GM12878 (cell line): ENCODE measurements around the gene GRAMD2B. TPM values are rescaled to one million over a fixed set of nuclear protein-coding genes. Genes with fewer than 3 reads are reported as not detected.

Experiments
- ATAC-seq: fragments of 200-7000 bp; cut with Tn5 transposase; 3 replicates; pipeline ENCODE4 v1.9.1; 2020; ENCODE audit warnings: mild to moderate bottlenecking, moderate library complexity
- BruUV-seq: library from RNA; stranded (reverse); fragments of 400-500 nt; replicated peaks from 2 replicates; lab custom pipeline; 2021; lab: Mats Ljungman, UMichigan
- CTCF ChIA-PET: fragments of 300-600 bp; sonication (Branson Sonifier 250); formaldehyde crosslinking; extraction: SDS; loops from one replicate; lab custom pipeline; 2021; ENCODE audit warnings: inconsistent platforms; lab: Yijun Ruan, JAX
- POLR2A ChIA-PET: fragments of 350-600 bp; formaldehyde crosslinking; extraction: SDS; loops from one replicate; lab custom pipeline; 2021; ENCODE audit warnings: inconsistent platforms; lab: Charles Lee
- RAD21 ChIA-PET: fragments of 300-600 bp; sonication (Branson Sonifier 250); formaldehyde crosslinking; loops from one replicate; lab custom pipeline; 2023; ENCODE audit warnings: antibody characterized with exemption; ENCODE audit not compliant: unreplicated experiment; lab: Charles Lee
- SMC1A ChIA-PET: fragments of 300-600 bp; sonication (Branson Sonifier 250); formaldehyde crosslinking; loops from one replicate; lab custom pipeline; 2023; ENCODE audit not compliant: unreplicated experiment, uncharacterized antibody; lab: Charles Lee
- DNase-seq: peaks from one replicate; pipeline ENCODE4 v3.0.0-alpha.2; 2011; ENCODE audit warnings: low read depth, low spot score
- FAIRE-seq: peaks from 3 replicates; lab custom pipeline; 2011; peaks lifted over from hg19 to GRCh38; lab: Jason Lieb, UNC
- H2AFZ ChIP-seq: 2 replicates; pipeline ENCODE4 v1.6.0; 2011; ENCODE audit warnings: low read depth, low read length, control low read depth; ENCODE audit not compliant: control insufficient read depth
- H3K27ac ChIP-seq: 2 replicates; pipeline ENCODE4 v1.5.1; 2011; ENCODE audit warnings: control low read depth; ENCODE audit not compliant: control insufficient read depth, insufficient read depth
- H3K27me3 ChIP-seq, 2 experiments: replicated peaks in 1 of 2; 2 replicates each; pipeline versions ENCODE4 v1.6.0 to v1.6.1; 2011; ENCODE audit warnings: low read length in 1 of 2; ENCODE audit not compliant: control insufficient read depth in 2 of 2, insufficient read depth in 2 of 2
- H3K36me3 ChIP-seq, 2 experiments: 2 replicates each; pipeline ENCODE4 v1.5.1; 2011; ENCODE audit warnings: low read length in 1 of 2; ENCODE audit not compliant: control insufficient read depth in 2 of 2, insufficient read depth in 2 of 2
- H3K4me1 ChIP-seq: 2 replicates; pipeline ENCODE4 v1.6.1; 2011; ENCODE audit warnings: mild to moderate bottlenecking, low read length, moderate library complexity, mixed read lengths; ENCODE audit not compliant: control insufficient read depth, insufficient read depth
- H3K4me2 ChIP-seq: 2 replicates; pipeline ENCODE4 v1.6.0; 2011; ENCODE audit warnings: control low read depth; ENCODE audit not compliant: control insufficient read depth, insufficient read depth
- H3K4me3 ChIP-seq: fragments of 200-600 bp; sonication (generic); 2 replicates; pipeline ENCODE4 v1.5.1; 2016
- H3K79me2 ChIP-seq: 2 replicates; pipeline ENCODE4 v1.6.0; 2011; ENCODE audit warnings: low read length; ENCODE audit not compliant: control insufficient read depth, insufficient read depth
- H3K9ac ChIP-seq: 2 replicates; pipeline ENCODE4 v1.8.0; 2011; ENCODE audit warnings: low read length, control low read depth, mixed read lengths; ENCODE audit not compliant: control insufficient read depth, insufficient read depth
- H3K9me3 ChIP-seq: replicated peaks from 3 replicates; pipeline ENCODE4 v1.5.1; 2011; ENCODE audit warnings: mild to moderate bottlenecking, low read length; ENCODE audit not compliant: control insufficient read depth, insufficient read depth
- H4K20me1 ChIP-seq: 2 replicates; pipeline ENCODE4 v1.6.0; 2011; ENCODE audit not compliant: control insufficient read depth, insufficient read depth
- CBX3 ChIP-seq: fragments of 200-600 bp; sonication (generic); IDR thresholded peaks from 2 replicates; pipeline ENCODE4 v1.6.1; 2016; ENCODE audit warnings: low read depth, borderline replicate concordance
- CEBPB ChIP-seq, 2 experiments: fragments of 150-350 bp in 1 of 2; IDR thresholded peaks; 2 replicates each; pipeline ENCODE4 v1.6.1; 2012 to 2014; ENCODE audit warnings: low read depth in 2 of 2, low read length in 2 of 2, borderline replicate concordance in 1 of 2, inconsistent platforms in 1 of 2
- EED ChIP-seq: sonication (generic); IDR thresholded peaks from 2 replicates; pipeline ENCODE4 v1.6.1; 2016; ENCODE audit warnings: antibody characterized with exemption, low read depth
- ETV6 ChIP-seq, 2 experiments: fragments of 450-650 bp in 1 of 2; IDR thresholded peaks in 1 of 2; conservative IDR thresholded peaks in 1 of 2; 2 replicates each; pipeline ENCODE4 v1.6.1; 2014; ENCODE audit warnings: antibody characterized with exemption in 1 of 2, borderline replicate concordance in 1 of 2, low read depth in 1 of 2, mild to moderate bottlenecking in 1 of 2, moderate library complexity in 1 of 2
- EZH2 ChIP-seq: IDR thresholded peaks from 2 replicates; pipeline ENCODE4 v1.6.1; 2012; ENCODE audit warnings: low read depth, mild to moderate bottlenecking, control low read depth, inconsistent platforms, low read length, borderline replicate concordance; ENCODE audit not compliant: control insufficient read depth
- GABPA ChIP-seq: IDR thresholded peaks from 2 replicates; pipeline ENCODE4 v1.6.1; 2014; ENCODE audit warnings: antibody characterized with exemption, low read depth, mild to moderate bottlenecking, inconsistent platforms
- IKZF1 ChIP-seq: fragments of 450-650 bp; conservative IDR thresholded peaks from 2 replicates; pipeline ENCODE4 v1.6.1; 2017; ENCODE audit warnings: antibody characterized with exemption, mild to moderate bottlenecking
- JUNB ChIP-seq: IDR thresholded peaks from 2 replicates; pipeline ENCODE4 v1.6.1; 2016; ENCODE audit warnings: antibody characterized with exemption, mild to moderate bottlenecking
- NBN ChIP-seq: fragments of 450-650 bp; IDR thresholded peaks from 2 replicates; pipeline ENCODE4 v1.6.1; 2016
- POU2F2 ChIP-seq: IDR thresholded peaks from 3 replicates; pipeline ENCODE4 v1.6.1; 2011; ENCODE audit warnings: low read depth, mild to moderate bottlenecking, low read length, borderline replicate concordance
- RELB ChIP-seq: fragments of 450-650 bp; IDR thresholded peaks from 2 replicates; pipeline ENCODE4 v1.6.1; 2017; ENCODE audit warnings: low read depth, mild to moderate bottlenecking, moderate library complexity
- SMAD5 ChIP-seq: IDR thresholded peaks from 2 replicates; pipeline ENCODE4 v1.6.1; 2016; ENCODE audit warnings: antibody characterized with exemption, low read depth
- SREBF1 ChIP-seq: IDR thresholded peaks from 2 replicates; pipeline ENCODE4 v1.6.1; 2012; ENCODE audit warnings: mild to moderate bottlenecking, low read length
- ZNF274 ChIP-seq: IDR thresholded peaks from one replicate; pipeline ENCODE4 v1.8.0; 2011; ENCODE audit not compliant: insufficient read length, insufficient read depth
- ZNF592 ChIP-seq: fragments of 450-650 bp; IDR thresholded peaks from 2 replicates; pipeline ENCODE4 v1.6.1; 2017; ENCODE audit warnings: mild to moderate bottlenecking, moderate library complexity
- ZSCAN29 ChIP-seq: fragments of 450-650 bp; IDR thresholded peaks from 2 replicates; pipeline ENCODE4 v1.6.1; 2017; ENCODE audit warnings: mild to moderate bottlenecking, moderate library complexity
- WGBS: methylation state at CpG from one replicate; pipeline ENCODE4 v1.1.6; 2016; ENCODE audit warnings: low lambda C conversion rate; ENCODE audit not compliant: insufficient replicate concordance, insufficient coverage; ENCODE audit errors: missing lambda C conversion rate; 5-methylcytosine and 5-hydroxymethylcytosine counted together
- in situ Hi-C: fragments of 300-500 bp; cut with MboI; formaldehyde crosslinking; loops from 9 replicates; pipeline ENCODE4 v1.14.3; 2018; ENCODE audit warnings: mixed read lengths
- intact Hi-C: fragments of 100-400 bp; cut with micrococcal nuclease; formaldehyde crosslinking; loops from one replicate; pipeline ENCODE4 v1.14.2; 2022; ENCODE audit not compliant: unreplicated experiment
- polyA plus RNA-seq, 11 experiments: library from polyadenylated mRNA; depleted of rRNA in 4 of 11; unstranded in 6 of 11; stranded (reverse) in 5 of 11; fragments of >200 nt; fragmentation: Nextera tagmentation in 4 of 11; fragmentation: Illumina TruSeq in 1 of 11; extraction: Ambion mirVana in 4 of 11; extraction: Trizol in 1 of 11; gene quantifications; 1 replicate in 1 of 11; 2 replicates in 10 of 11; pipeline versions ENCODE4 v1.2.1 to v1.2.3, GENCODE V29; 2011 to 2016; ENCODE audit warnings: inconsistent platforms in 2 of 11, missing spikeins in 2 of 11, low read depth in 1 of 11
- total RNA-seq, 4 experiments: library from RNA; depleted of rRNA in 3 of 4; stranded (reverse); fragments of >200 nt in 3 of 4; fragmentation: Illumina TruSeq in 1 of 4; extraction: Trizol in 1 of 4; gene quantifications; 2 replicates each; pipeline versions ENCODE4 v1.2.1 to v1.2.3, GENCODE V29; 2013 to 2021
- TF ChIP-seq, protein P1 (sequence below): IDR thresholded peaks from 2 replicates; pipeline ENCODE4 v1.6.1; 2011; ENCODE audit warnings: low read depth, low read length, improper control_type of control experiment, borderline replicate concordance

The GRAMD2B gene
- total and polyA plus RNA-seq, 10 of the 15 experiments (the other 5 are each of a cell fraction or from before 2014, with no cell fraction given), result 1.9 to 21.5 (median 8.4) TPM

DNA sequence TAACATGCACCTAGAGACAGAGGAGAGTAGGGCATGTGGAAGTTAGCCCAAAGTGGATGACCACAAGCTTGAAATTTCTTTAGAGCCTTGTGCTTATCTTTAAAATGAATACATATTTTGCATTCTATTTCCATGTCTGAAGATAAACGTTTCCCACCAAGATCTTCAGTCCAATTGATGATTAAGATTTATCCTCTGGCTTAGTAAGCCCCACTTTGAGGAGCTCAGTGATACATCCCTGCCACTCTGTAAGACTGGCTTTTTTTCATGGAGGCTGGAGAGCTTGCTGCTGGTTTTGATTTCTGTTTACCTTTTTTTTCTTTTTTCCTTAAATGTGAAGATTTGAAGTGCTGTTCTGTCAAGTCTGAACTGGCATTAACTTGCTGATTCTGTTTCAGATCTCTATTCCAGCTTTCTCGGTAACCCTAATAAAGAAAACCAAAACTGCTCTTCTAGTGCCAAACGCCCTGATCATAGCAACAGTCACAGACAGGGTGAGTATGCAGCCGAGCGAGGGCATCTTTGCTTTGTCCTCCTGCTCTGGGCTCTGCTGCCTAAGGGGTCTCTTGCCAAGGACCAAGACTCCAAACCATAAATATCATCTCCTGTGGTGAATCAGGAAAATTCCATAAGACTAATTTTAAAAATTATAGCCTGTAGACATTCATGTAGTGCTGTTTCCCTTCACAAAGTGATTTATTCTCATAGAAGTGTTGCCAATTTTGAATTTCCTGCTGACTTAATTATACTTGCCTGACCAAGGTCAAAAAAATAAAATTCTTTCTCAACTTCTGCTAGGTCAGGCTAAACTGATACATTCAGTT lies 54.3 kb downstream of the GRAMD2B start (continued):
- TF ChIP-seq ZNF592 (no peak), SREBF1 (no peak), JUNB (no peak), ZNF274 (no peak)

GRCh38 chr5:126479810-126480209 lies 56.6 kb downstream of the GRAMD2B start:
- Histone ChIP-seq H3K9ac (no peak overlapping the region), H3K27ac (no peak overlapping the region), H3K27me3 (no peaks in the 10 kb centered on the region), H4K20me1 (no peaks in the 10 kb centered on the region), H3K36me3 (no peaks in the 10 kb centered on the region; a peak in 1 of 4 replicates), H3K9me3 (no peaks in the 10 kb centered on the region), H3K4me1 (no peaks in the 10 kb centered on the region), H2AFZ (no peak overlapping the region), H3K4me3 (no peak overlapping the region), H3K4me2 (no peak overlapping the region), H3K79me2 (no peaks in the 10 kb centered on the region)
- CTCF ChIA-PET, result interaction anchor here (1.2 kb wide), 1 partner anchor 124 kb away, joined by 3 read pairs; no protein-coding TSS in a partner anchor
- intact Hi-C loops, result no loop called here
- no peak for DNase-seq
- RAD21 ChIA-PET, result no interaction called here
- no peak for ATAC-seq
- WGBS, result 91% methylated on average over 2 of the region's 2 CpGs
- POLR2A ChIA-PET, result no interaction called here
- no peak for FAIRE-seq
- SMC1A ChIA-PET, result no interaction called here
- in situ Hi-C loops, result no loop called here
- no TSS peak for BruUV-seq
- TF ChIP-seq ZSCAN29, result no peak
- TF ChIP-seq POU2F2, result no peak
- TF ChIP-seq NBN, result no peak
- TF ChIP-seq IKZF1, result no peak
- TF ChIP-seq EED, result no peak
- TF ChIP-seq CBX3, result no peak
- no peak for TF ChIP-seq ETV6 (conservative IDR thresholded peaks at IDR 0.05 in 1 of 2, IDR thresholded peaks at IDR 0.05 in 1 of 2; ENCODE audit: borderline replicate concordance in 1 of 2, low read depth in 1 of 2)
- TF ChIP-seq CEBPB (IDR thresholded peaks at IDR 0.05; ENCODE audit: borderline replicate concordance in 1 of 2, low read depth in 2 of 2, low read length in 2 of 2), result no peak
- TF ChIP-seq, protein P1, sequence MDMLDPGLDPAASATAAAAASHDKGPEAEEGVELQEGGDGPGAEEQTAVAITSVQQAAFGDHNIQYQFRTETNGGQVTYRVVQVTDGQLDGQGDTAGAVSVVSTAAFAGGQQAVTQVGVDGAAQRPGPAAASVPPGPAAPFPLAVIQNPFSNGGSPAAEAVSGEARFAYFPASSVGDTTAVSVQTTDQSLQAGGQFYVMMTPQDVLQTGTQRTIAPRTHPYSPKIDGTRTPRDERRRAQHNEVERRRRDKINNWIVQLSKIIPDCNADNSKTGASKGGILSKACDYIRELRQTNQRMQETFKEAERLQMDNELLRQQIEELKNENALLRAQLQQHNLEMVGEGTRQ, result no peak
- TF ChIP-seq EZH2, result no peak
- TF ChIP-seq RELB, result no peak
- no peak for TF ChIP-seq GABPA
- no peak for TF ChIP-seq SMAD5
